ENCODE results near the gene ZBTB25.
A peak's percentile ranks its signal among the peaks of the same experiment; 100 is the strongest.

ZBTB25 gene

GRCh38 chr14:64454671-64455070 is 49.0 kb downstream of the ZBTB25 start:
- TF ChIP-seq POLR2AphosphoS5 (IDR thresholded peaks at IDR 0.05; ENCODE audit: low read depth, low read length) (no peak), POLR2A (IDR thresholded peaks at IDR 0.05; ENCODE audit: low read depth, low read length) (no peak), TAF1 (IDR thresholded peaks at IDR 0.05; ENCODE audit: borderline replicate concordance, low read depth, low read length) (no peak)
- DNase-seq (ENCODE audit: insufficient read length) (no peak), FAIRE-seq (no peak)

GRCh38 chr14:64450255-64450654 is 53.4 kb downstream of the ZBTB25 start:
- no peak for TF ChIP-seq TAF1 (IDR thresholded peaks at IDR 0.05; ENCODE audit: borderline replicate concordance, low read depth, low read length)
- no peak for TF ChIP-seq POLR2A (IDR thresholded peaks at IDR 0.05; ENCODE audit: low read depth, low read length)
- no peak for TF ChIP-seq POLR2AphosphoS5 (IDR thresholded peaks at IDR 0.05; ENCODE audit: low read depth, low read length)
- FAIRE-seq (no peak), DNase-seq (ENCODE audit: insufficient read length) (no peak)

GRCh38 chr14:64447876-64448670 is 55.6 kb downstream of the ZBTB25 start:
- no peak for FAIRE-seq
- no peak for DNase-seq (ENCODE audit: insufficient read length)
- no peak for TF ChIP-seq POLR2A (IDR thresholded peaks at IDR 0.05; ENCODE audit: low read depth, low read length)

- peak; percentile 97 for FAIRE-seq
- peak; percentile 59 for TF ChIP-seq POLR2A (IDR thresholded peaks at IDR 0.05; ENCODE audit: low read depth, low read length)
- TF ChIP-seq TAF1 (IDR thresholded peaks at IDR 0.05; ENCODE audit: borderline replicate concordance, low read depth, low read length), result peak; percentile 39; the same call in 1 of the 2 replicates
- TF ChIP-seq POLR2AphosphoS5 (IDR thresholded peaks at IDR 0.05; ENCODE audit: low read depth, low read length), result peak; percentile 82
- DNase-seq (ENCODE audit: insufficient read length), result peak; percentile 60
Observed at GRCh38 chr14:64444984-64445845, 58.4 kb downstream of the ZBTB25 start.

- TF ChIP-seq TAF1 (IDR thresholded peaks at IDR 0.05; ENCODE audit: borderline replicate concordance, low read depth, low read length) (no peak), POLR2A (IDR thresholded peaks at IDR 0.05; ENCODE audit: low read depth, low read length) (no peak), POLR2AphosphoS5 (IDR thresholded peaks at IDR 0.05; ENCODE audit: low read depth, low read length) (no peak)
- DNase-seq (ENCODE audit: insufficient read length), result no peak
- no peak for FAIRE-seq
Observed at GRCh38 chr14:64444140-64444539, 59.5 kb downstream of the ZBTB25 start.

GRCh38 chr14:64442300-64442988 is 61.2 kb downstream of the ZBTB25 start:
- TF ChIP-seq POLR2A (IDR thresholded peaks at IDR 0.05; ENCODE audit: low read depth, low read length), result no peak
- no peak for TF ChIP-seq TAF1 (IDR thresholded peaks at IDR 0.05; ENCODE audit: borderline replicate concordance, low read depth, low read length)
- no peak for TF ChIP-seq POLR2AphosphoS5 (IDR thresholded peaks at IDR 0.05; ENCODE audit: low read depth, low read length)
- DNase-seq (ENCODE audit: insufficient read length), result no peak
- FAIRE-seq, result no peak

GRCh38 chr14:64440494-64440893 is 63.1 kb downstream of the ZBTB25 start:
- TF ChIP-seq POLR2AphosphoS5 (IDR thresholded peaks at IDR 0.05; ENCODE audit: low read depth, low read length) (no peak), TAF1 (IDR thresholded peaks at IDR 0.05; ENCODE audit: borderline replicate concordance, low read depth, low read length) (no peak), POLR2A (IDR thresholded peaks at IDR 0.05; ENCODE audit: low read depth, low read length) (no peak)
- no peak for DNase-seq (ENCODE audit: insufficient read length)
- FAIRE-seq, result no peak

GRCh38 chr14:64439141-64439540 is 64.5 kb downstream of the ZBTB25 start:
- FAIRE-seq, result no peak
- TF ChIP-seq TAF1 (IDR thresholded peaks at IDR 0.05; ENCODE audit: borderline replicate concordance, low read depth, low read length) (no peak), POLR2A (IDR thresholded peaks at IDR 0.05; ENCODE audit: low read depth, low read length) (no peak), POLR2AphosphoS5 (IDR thresholded peaks at IDR 0.05; ENCODE audit: low read depth, low read length) (no peak)
- no peak for DNase-seq (ENCODE audit: insufficient read length)

GRCh38 chr14:64438181-64438841 is 65.3 kb downstream of the ZBTB25 start:
- TF ChIP-seq POLR2AphosphoS5 (IDR thresholded peaks at IDR 0.05; ENCODE audit: low read depth, low read length) (no peak), POLR2A (IDR thresholded peaks at IDR 0.05; ENCODE audit: low read depth, low read length) (no peak), TAF1 (IDR thresholded peaks at IDR 0.05; ENCODE audit: borderline replicate concordance, low read depth, low read length) (no peak)
- DNase-seq (ENCODE audit: insufficient read length) (no peak), FAIRE-seq (no peak)

GRCh38 chr14:64434528-64434927 is 69.1 kb downstream of the ZBTB25 start:
- TF ChIP-seq POLR2AphosphoS5 (IDR thresholded peaks at IDR 0.05; ENCODE audit: low read depth, low read length), result no peak
- no peak for TF ChIP-seq POLR2A (IDR thresholded peaks at IDR 0.05; ENCODE audit: low read depth, low read length)
- TF ChIP-seq TAF1 (IDR thresholded peaks at IDR 0.05; ENCODE audit: borderline replicate concordance, low read depth, low read length), result no peak
- no peak for FAIRE-seq

GRCh38 chr14:64423987-64424386 is 79.7 kb downstream of the ZBTB25 start:
- FAIRE-seq, result no peak
- DNase-seq (ENCODE audit: insufficient read length), result no peak
- no peak for TF ChIP-seq POLR2AphosphoS5 (IDR thresholded peaks at IDR 0.05; ENCODE audit: low read depth, low read length)

More at GRCh38 chr14:64434528-64434927, 69.1 kb downstream of the ZBTB25 start:
- no peak for DNase-seq (ENCODE audit: insufficient read length)
